ENCODE results near the gene ERGIC1. TPM values are rescaled to one million over a fixed set of nuclear protein-coding genes. Genes with fewer than 3 reads are reported as not detected.

The ERGIC1 gene
- total and polyA plus RNA-seq, 2 of the 13 experiments (the other 11 are each of a cell fraction or from before 2014, with no cell fraction given) = 78.5 to 184 TPM

GRCh38 chr5:172983542-172984243 lies 149.6 kb downstream of the ERGIC1 start, which contains the start of gene ATP6V0E1 (continued):
- TF ChIP-seq SKIL (CRISPR knock-in tag; IDR thresholded peaks at IDR 0.05; ENCODE audit: borderline replicate concordance) (no peak), GFI1 (CRISPR knock-in tag; IDR thresholded peaks at IDR 0.05; ENCODE audit: borderline replicate concordance) (no peak), ZNF33B (CRISPR knock-in tag; IDR thresholded peaks at IDR 0.05) (no peak), FOXP1 (IDR thresholded peaks at IDR 0.05) (no peak), FOXP1 (CRISPR knock-in tag; IDR thresholded peaks at IDR 0.05) (no peak), SMAD3 (CRISPR knock-in tag; IDR thresholded peaks at IDR 0.05) (no peak), REPIN1 (CRISPR knock-in tag; IDR thresholded peaks at IDR 0.05; ENCODE audit: borderline replicate concordance, low read depth) (no peak), CHCHD3 (CRISPR knock-in tag; IDR thresholded peaks at IDR 0.05) (no peak), NFYB (CRISPR knock-in tag; IDR thresholded peaks at IDR 0.05) (0 out of 2 replicates have a peak, but pooled peaks have one; percentile 9), DZIP1 (CRISPR knock-in tag; IDR thresholded peaks at IDR 0.05) (no peak), SP5 (CRISPR knock-in tag; IDR thresholded peaks at IDR 0.05; ENCODE audit: borderline replicate concordance, low read depth) (peak; percentile 73; the same call in 1 of the 2 replicates), NFATC3 (CRISPR knock-in tag; IDR thresholded peaks at IDR 0.05) (peak; percentile 26; the same call in 1 of the 2 replicates), SOX13 (IDR thresholded peaks at IDR 0.05) (no peak), SOX13 (CRISPR knock-in tag; conservative IDR thresholded peaks at IDR 0.05 in 1 of 2, IDR thresholded peaks at IDR 0.05 in 1 of 2) (peak in 1 of 2 experiments; percentile 65; a peak in 2 of 4 replicates), ZNF335 (CRISPR knock-in tag; IDR thresholded peaks at IDR 0.05) (no peak), ZNF503 (CRISPR knock-in tag; IDR thresholded peaks at IDR 0.05) (no peak; the same call in 1 of the 2 replicates), SIN3B (IDR thresholded peaks at IDR 0.05; ENCODE audit: low read length) (no peak), HNRNPH1 (optimal IDR thresholded peaks at IDR 0.05; ENCODE audit: low read depth, low read length) (no peak), TAF1 (CRISPR knock-in tag; IDR thresholded peaks at IDR 0.05) (peak; percentile 77), CHD4 (IDR thresholded peaks at IDR 0.05; ENCODE audit: borderline replicate concordance, low read length) (no peak), ZSCAN12 (CRISPR knock-in tag; IDR thresholded peaks at IDR 0.05) (0 out of 2 replicates have a peak, but pooled peaks have one; percentile 46), MTA1 (CRISPR knock-in tag; IDR thresholded peaks at IDR 0.05; ENCODE audit: borderline replicate concordance) (peak; percentile 43; the same call in 1 of the 2 replicates)
